HL-60 (cell line): ENCODE measurements around the gene HSD11B1.

Source experiments
- DNase-seq, 2 experiments: peaks; one replicate each; pipeline ENCODE4 v3.0.0-alpha.2; 2010 to 2020; ENCODE audit warnings: low read depth in 1 of 2, low spot score in 1 of 2
- H3K27ac ChIP-seq: fragments of 250-450 bp; sonication (Bioruptor Pico); replicated peaks from 2 replicates; pipeline ENCODE4 v1.5.1; 2020; ENCODE audit warnings: mild to moderate bottlenecking, moderate library complexity
- H3K27me3 ChIP-seq: fragments of 250-450 bp; sonication (Bioruptor Pico); 2 replicates; pipeline ENCODE4 v1.5.1; 2021; ENCODE audit warnings: mild to moderate bottlenecking, moderate library complexity; ENCODE audit not compliant: insufficient read depth, poor library complexity, severe bottlenecking
- H3K4me3 ChIP-seq: replicated peaks from 2 replicates; pipeline ENCODE4 v1.5.1; 2011; ENCODE audit warnings: mild to moderate bottlenecking, control low read depth, low read length; ENCODE audit not compliant: insufficient read depth
- GABPA ChIP-seq: IDR thresholded peaks from 2 replicates; pipeline ENCODE4 v1.6.1; 2012; ENCODE audit warnings: low read depth
- POLR2AphosphoS5 ChIP-seq: IDR thresholded peaks from 2 replicates; pipeline ENCODE4 v1.6.1; 2012; ENCODE audit warnings: low read depth
- SPI1 ChIP-seq: IDR thresholded peaks from 2 replicates; pipeline ENCODE4 v1.6.1; 2012; ENCODE audit warnings: low read depth, mild to moderate bottlenecking, borderline replicate concordance
- TF ChIP-seq, protein P1 (sequence below): IDR thresholded peaks from 2 replicates; pipeline ENCODE4 v1.6.1; 2012; ENCODE audit warnings: low read depth; ENCODE audit not compliant: insufficient replicate concordance
- TF ChIP-seq, protein P2 (sequence below): IDR thresholded peaks from one replicate; pipeline ENCODE4 v1.5.1; 2011; ENCODE audit warnings: low read length, control low read depth, inconsistent platforms; ENCODE audit not compliant: insufficient read depth

HSD11B1 gene

DNA sequence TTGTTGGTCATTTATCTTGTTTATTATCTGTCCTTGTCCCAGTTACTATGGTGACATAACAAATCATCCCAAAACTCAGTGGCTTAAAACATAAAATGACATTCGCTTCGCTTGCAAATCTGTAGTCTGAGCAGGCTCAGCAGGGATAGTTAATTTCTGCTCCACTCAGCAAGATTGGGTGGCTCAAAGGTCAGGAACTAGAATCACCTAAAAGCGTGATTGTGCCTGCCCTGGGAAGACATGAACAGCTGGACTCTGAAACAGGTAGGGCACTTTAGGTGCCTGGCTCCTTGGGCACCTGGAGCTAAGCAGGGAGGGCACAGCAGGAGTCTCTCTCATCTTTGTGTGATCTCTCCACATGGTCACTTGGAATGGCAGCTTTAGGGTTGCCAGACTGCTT, 36.5 kb downstream of the HSD11B1 start:
- no peak overlapping the region for H3K4me3 ChIP-seq
- H3K27me3 ChIP-seq = no peaks in the 10 kb centered on the region
- no peak for DNase-seq
- H3K27ac ChIP-seq = no peak overlapping the region
- TF ChIP-seq, protein P1, sequence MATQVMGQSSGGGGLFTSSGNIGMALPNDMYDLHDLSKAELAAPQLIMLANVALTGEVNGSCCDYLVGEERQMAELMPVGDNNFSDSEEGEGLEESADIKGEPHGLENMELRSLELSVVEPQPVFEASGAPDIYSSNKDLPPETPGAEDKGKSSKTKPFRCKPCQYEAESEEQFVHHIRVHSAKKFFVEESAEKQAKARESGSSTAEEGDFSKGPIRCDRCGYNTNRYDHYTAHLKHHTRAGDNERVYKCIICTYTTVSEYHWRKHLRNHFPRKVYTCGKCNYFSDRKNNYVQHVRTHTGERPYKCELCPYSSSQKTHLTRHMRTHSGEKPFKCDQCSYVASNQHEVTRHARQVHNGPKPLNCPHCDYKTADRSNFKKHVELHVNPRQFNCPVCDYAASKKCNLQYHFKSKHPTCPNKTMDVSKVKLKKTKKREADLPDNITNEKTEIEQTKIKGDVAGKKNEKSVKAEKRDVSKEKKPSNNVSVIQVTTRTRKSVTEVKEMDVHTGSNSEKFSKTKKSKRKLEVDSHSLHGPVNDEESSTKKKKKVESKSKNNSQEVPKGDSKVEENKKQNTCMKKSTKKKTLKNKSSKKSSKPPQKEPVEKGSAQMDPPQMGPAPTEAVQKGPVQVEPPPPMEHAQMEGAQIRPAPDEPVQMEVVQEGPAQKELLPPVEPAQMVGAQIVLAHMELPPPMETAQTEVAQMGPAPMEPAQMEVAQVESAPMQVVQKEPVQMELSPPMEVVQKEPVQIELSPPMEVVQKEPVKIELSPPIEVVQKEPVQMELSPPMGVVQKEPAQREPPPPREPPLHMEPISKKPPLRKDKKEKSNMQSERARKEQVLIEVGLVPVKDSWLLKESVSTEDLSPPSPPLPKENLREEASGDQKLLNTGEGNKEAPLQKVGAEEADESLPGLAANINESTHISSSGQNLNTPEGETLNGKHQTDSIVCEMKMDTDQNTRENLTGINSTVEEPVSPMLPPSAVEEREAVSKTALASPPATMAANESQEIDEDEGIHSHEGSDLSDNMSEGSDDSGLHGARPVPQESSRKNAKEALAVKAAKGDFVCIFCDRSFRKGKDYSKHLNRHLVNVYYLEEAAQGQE = no peak
- TF ChIP-seq, protein P2, sequence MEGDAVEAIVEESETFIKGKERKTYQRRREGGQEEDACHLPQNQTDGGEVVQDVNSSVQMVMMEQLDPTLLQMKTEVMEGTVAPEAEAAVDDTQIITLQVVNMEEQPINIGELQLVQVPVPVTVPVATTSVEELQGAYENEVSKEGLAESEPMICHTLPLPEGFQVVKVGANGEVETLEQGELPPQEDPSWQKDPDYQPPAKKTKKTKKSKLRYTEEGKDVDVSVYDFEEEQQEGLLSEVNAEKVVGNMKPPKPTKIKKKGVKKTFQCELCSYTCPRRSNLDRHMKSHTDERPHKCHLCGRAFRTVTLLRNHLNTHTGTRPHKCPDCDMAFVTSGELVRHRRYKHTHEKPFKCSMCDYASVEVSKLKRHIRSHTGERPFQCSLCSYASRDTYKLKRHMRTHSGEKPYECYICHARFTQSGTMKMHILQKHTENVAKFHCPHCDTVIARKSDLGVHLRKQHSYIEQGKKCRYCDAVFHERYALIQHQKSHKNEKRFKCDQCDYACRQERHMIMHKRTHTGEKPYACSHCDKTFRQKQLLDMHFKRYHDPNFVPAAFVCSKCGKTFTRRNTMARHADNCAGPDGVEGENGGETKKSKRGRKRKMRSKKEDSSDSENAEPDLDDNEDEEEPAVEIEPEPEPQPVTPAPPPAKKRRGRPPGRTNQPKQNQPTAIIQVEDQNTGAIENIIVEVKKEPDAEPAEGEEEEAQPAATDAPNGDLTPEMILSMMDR = no peak
- TF ChIP-seq POLR2AphosphoS5 (no peak), SPI1 (no peak), GABPA (no peak)

DNA sequence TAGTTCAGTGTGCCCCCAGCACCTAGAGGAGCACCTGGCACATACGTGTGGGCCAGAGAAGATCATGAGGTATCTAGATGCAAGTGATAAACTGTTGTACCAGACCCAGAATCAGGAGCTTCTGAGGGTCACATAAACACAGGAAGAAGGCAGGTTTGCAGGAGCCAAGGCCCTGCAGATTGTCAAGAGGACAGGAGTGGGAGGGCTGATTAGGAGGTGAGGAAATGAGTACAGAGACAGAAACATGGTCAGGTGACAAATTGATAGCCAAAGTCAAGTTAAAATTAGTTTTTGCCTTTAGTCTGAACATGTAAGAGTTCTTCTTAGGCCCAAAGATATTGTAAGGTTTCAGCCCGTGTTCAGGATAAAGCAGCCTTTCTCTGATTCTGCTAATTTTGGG, 37.2 kb downstream of the HSD11B1 start:
- Histone ChIP-seq H3K4me3 (no peak overlapping the region), H3K27me3 (no peaks in the 10 kb centered on the region), H3K27ac (no peak overlapping the region)
- TF ChIP-seq SPI1 = no peak
- no peak for TF ChIP-seq POLR2AphosphoS5
- no peak for TF ChIP-seq GABPA
- DNase-seq = no peak

DNA sequence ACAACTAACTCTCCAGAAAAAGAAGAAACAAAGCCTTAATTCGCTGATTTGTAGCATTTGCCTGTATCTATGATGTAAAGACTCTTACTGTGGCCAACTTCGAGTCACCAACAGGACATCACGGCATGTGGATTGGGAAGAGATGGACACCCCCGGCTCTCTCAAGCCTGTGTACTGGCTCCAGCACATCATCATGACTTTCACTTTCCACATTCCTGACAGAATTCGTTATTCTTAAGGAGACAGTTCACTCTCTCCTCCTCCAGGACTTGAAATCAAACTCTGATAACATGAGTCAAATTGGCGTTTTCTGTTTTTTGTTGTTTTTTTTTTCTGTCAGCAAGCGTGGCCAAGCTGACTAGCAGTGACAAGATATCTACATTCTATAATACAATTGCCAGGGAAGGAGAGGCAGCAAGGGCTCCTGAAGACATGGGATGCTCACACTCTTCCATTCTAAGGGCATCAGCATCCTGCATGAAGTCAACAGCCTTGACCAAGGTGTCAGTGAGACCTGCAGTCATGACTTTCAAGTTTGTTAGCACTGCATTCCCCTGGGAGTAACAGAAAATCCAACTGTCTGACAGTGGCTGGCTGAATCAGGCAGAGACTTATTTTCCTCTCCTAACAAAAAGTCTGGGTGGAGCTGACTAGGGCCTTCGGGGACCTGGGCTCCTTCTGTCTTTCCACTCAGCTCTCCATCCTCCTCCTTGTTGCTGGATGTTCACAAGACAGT, 37.9 kb downstream of the HSD11B1 start:
- H3K27me3 ChIP-seq = no peaks in the 10 kb centered on the region
- no peak for TF ChIP-seq POLR2AphosphoS5
- DNase-seq = no peak
- H3K27ac ChIP-seq = no peak overlapping the region
- no peak overlapping the region for H3K4me3 ChIP-seq

DNA sequence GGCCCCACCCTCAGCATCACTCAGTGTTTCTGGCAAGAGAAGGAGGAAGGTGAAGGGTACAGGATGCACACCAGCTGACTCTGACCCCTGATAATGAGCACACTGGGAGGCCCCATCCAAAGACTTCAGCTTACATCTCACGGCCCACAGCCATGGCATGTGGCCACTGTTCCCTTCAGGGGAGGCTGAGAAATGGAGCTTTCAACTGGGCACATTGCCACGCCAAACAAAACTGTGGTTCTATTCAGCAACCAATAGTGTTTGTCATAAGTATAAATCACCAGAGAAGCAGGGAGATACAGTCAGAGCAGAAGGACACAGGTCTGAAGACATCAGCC, 38.5 kb downstream of the HSD11B1 start:
- Histone ChIP-seq H3K27me3 (no peaks in the 10 kb centered on the region), H3K27ac (no peak overlapping the region), H3K4me3 (no peak overlapping the region)
- TF ChIP-seq, protein P2 = no peak
- no peak for TF ChIP-seq GABPA
- TF ChIP-seq, protein P1 = no peak
- no peak for DNase-seq
